Ovary (tissue), 3 donors: ENCODE results near the gene IKBIP.

ENCODE experiments used
- CTCF ChIP-seq, 3 donors: fragments of 450-650 bp in 2 of 3; fragments of 200-600 bp in 1 of 3; IDR thresholded peaks; one replicate each; pipeline versions ENCODE4 v1.5.1 to v1.8.0; 2016 to 2022; ENCODE audit warnings: antibody characterized with exemption in 3 of 3, mild to moderate bottlenecking in 1 of 3
- EP300 ChIP-seq: sonication (generic); formaldehyde crosslinking; IDR thresholded peaks from one replicate; pipeline ENCODE4 v1.6.1; 2017; ENCODE audit warnings: antibody characterized with exemption
- donor health status: DM: no; HTN: no; CAD: no.

- TF ChIP-seq CTCF (IDR thresholded peaks at IDR 0.05) (no peak), EP300 (no peak)
Observed at GRCh38 chr12:98587084-98587483, 57.5 kb downstream of the IKBIP start.
